Middle frontal gyrus (tissue), 1 donor: ENCODE data around the gene NCKIPSD.

Experiments
- DNase-seq: peaks from one replicate; pipeline ENCODE4 v3.0.0-alpha.2; 2015; ENCODE audit warnings: low spot score; ENCODE audit errors: extremely low spot score

The NCKIPSD gene

GRCh38 chr3:48679411-48680391, 6.0 kb downstream of the NCKIPSD start:
- no peak for DNase-seq

- no peak for DNase-seq
These were observed 6.9 kb downstream of the NCKIPSD start for GRCh38 chr3:48678566-48679380.

- DNase-seq = no peak
These were observed 7.7 kb downstream of the NCKIPSD start for GRCh38 chr3:48678056-48678455.

GRCh38 chr3:48674505-48674904, 11.2 kb downstream of the NCKIPSD start:
- no peak for DNase-seq

- DNase-seq = no peak
These were observed 13.2 kb downstream of the NCKIPSD start for GRCh38 chr3:48672522-48672921.

- DNase-seq = no peak
These were observed 20.8 kb downstream of the NCKIPSD start for GRCh38 chr3:48664929-48665328.

- no peak for DNase-seq
These were observed 21.4 kb downstream of the NCKIPSD start for GRCh38 chr3:48664313-48664644.

GRCh38 chr3:48663489-48664312, 22.0 kb downstream of the NCKIPSD start:
- DNase-seq = peak; percentile 91

- peak; percentile 79 for DNase-seq
These were observed 22.8 kb downstream of the NCKIPSD start, which contains the start of gene CELSR3 for GRCh38 chr3:48662753-48663488. Gene CELSR3 (minus strand): TSS chr3:48662886. CDS start chr3:48662634, 252 bp downstream.

- DNase-seq = no peak
These were observed 23.5 kb downstream of the NCKIPSD start for GRCh38 chr3:48662145-48662752.

- no peak for DNase-seq
These were observed 24.1 kb downstream of the NCKIPSD start for GRCh38 chr3:48661501-48662144.

GRCh38 chr3:48660800-48661400, 24.8 kb downstream of the NCKIPSD start:
- no peak for DNase-seq

- no peak for DNase-seq
These were observed 28.9 kb downstream of the NCKIPSD start for GRCh38 chr3:48656841-48657281.

GRCh38 chr3:48656061-48656840, 29.5 kb downstream of the NCKIPSD start:
- no peak for DNase-seq

- DNase-seq = no peak
These were observed 30.1 kb downstream of the NCKIPSD start for GRCh38 chr3:48655606-48656005.

- no peak for DNase-seq
These were observed 30.7 kb downstream of the NCKIPSD start for GRCh38 chr3:48655063-48655462.

- DNase-seq = no peak
These were observed 32.6 kb downstream of the NCKIPSD start for GRCh38 chr3:48652923-48653715.

GRCh38 chr3:48651771-48652170, 33.9 kb downstream of the NCKIPSD start:
- DNase-seq = no peak
